ENCODE data around the gene MBNL3. TPM values are rescaled to one million over a fixed set of nuclear protein-coding genes. Genes with fewer than 3 reads are reported as not detected.

Gene MBNL3
- total RNA-seq, result 10.4 TPM

GRCh38 chrX:132488819-132489577 is at the start of gene MBNL3:
TSS of gene MBNL3 (minus strand) at chrX:132489038. CDS start at chrX:132439611, 49,427 bp downstream.
- no peaks in the 10 kb centered on the region for H3K36me3 ChIP-seq (ENCODE audit: control insufficient read depth in 3 of 3, insufficient read depth in 3 of 3, low read length in 3 of 3)

GRCh38 chrX:132533409-132533808 is 44.6 kb upstream of the MBNL3 start:
- Histone ChIP-seq H3K4me3 (ENCODE audit: low read length in 3 of 3) (no peak overlapping the region), H3K9ac (ENCODE audit: low read depth in 1 of 3, low read length in 3 of 3) (no peak overlapping the region), H3K36me3 (ENCODE audit: control insufficient read depth in 3 of 3, insufficient read depth in 3 of 3, low read length in 3 of 3) (no peaks in the 10 kb centered on the region), H3K4me1 (ENCODE audit: control insufficient read depth in 3 of 3, insufficient read depth in 3 of 3, low read length in 3 of 3) (no peaks in the 10 kb centered on the region), H3K9me3 (ENCODE audit: control insufficient read depth in 3 of 3, low read length in 3 of 3) (no peaks in the 10 kb centered on the region), H3K27me3 (ENCODE audit: control insufficient read depth in 3 of 3, insufficient read depth in 3 of 3, low read length in 3 of 3) (peaks cover 0 to 5% (median 0%) of the 10 kb centered on the region in 3 donors), H3K27ac (ENCODE audit: low read depth, low read length) (no peak overlapping the region)

More at GRCh38 chrX:132488819-132489577, at the start of gene MBNL3:
- H3K4me1 ChIP-seq (ENCODE audit: control insufficient read depth in 3 of 3, insufficient read depth in 3 of 3, low read length in 3 of 3), result peaks cover 0 to 4% (median 0%) of the 10 kb centered on the region in 3 donors
- H3K27ac ChIP-seq (ENCODE audit: low read depth, low read length), result peak within 1 kb of the TSS; percentile 50
- H3K4me3 ChIP-seq (ENCODE audit: low read length in 3 of 3), result peak within 1 kb of the TSS; percentile 56 to 65 (median 60)
- H3K27me3 ChIP-seq (ENCODE audit: control insufficient read depth in 3 of 3, insufficient read depth in 3 of 3, low read length in 3 of 3), result peaks cover 0 to 17% (median 0%) of the 10 kb centered on the region in 3 donors
- H3K9me3 ChIP-seq (ENCODE audit: control insufficient read depth in 3 of 3, low read length in 3 of 3), result no peaks in the 10 kb centered on the region
- H3K9ac ChIP-seq (ENCODE audit: low read depth in 1 of 3, low read length in 3 of 3), result peak within 1 kb of the TSS; percentile 54 to 71 (median 65)

GRCh38 chrX:132532913-132533312 is 44.1 kb upstream of the MBNL3 start:
- H3K4me1 ChIP-seq (ENCODE audit: control insufficient read depth in 3 of 3, insufficient read depth in 3 of 3, low read length in 3 of 3), result no peaks in the 10 kb centered on the region
- peaks cover 0 to 5% (median 0%) of the 10 kb centered on the region in 3 donors for H3K27me3 ChIP-seq (ENCODE audit: control insufficient read depth in 3 of 3, insufficient read depth in 3 of 3, low read length in 3 of 3)
- no peaks in the 10 kb centered on the region for H3K36me3 ChIP-seq (ENCODE audit: control insufficient read depth in 3 of 3, insufficient read depth in 3 of 3, low read length in 3 of 3)
- H3K27ac ChIP-seq (ENCODE audit: low read depth, low read length), result no peak overlapping the region
- H3K9ac ChIP-seq (ENCODE audit: low read depth in 1 of 3, low read length in 3 of 3), result no peak overlapping the region
- no peaks in the 10 kb centered on the region for H3K9me3 ChIP-seq (ENCODE audit: control insufficient read depth in 3 of 3, low read length in 3 of 3)
- H3K4me3 ChIP-seq (ENCODE audit: low read length in 3 of 3), result no peak overlapping the region

- Histone ChIP-seq H3K9ac (ENCODE audit: low read depth in 1 of 3, low read length in 3 of 3) (no peak overlapping the region), H3K4me3 (ENCODE audit: low read length in 3 of 3) (no peak overlapping the region), H3K27me3 (ENCODE audit: control insufficient read depth in 3 of 3, insufficient read depth in 3 of 3, low read length in 3 of 3) (peaks cover 0 to 5% (median 0%) of the 10 kb centered on the region in 3 donors), H3K9me3 (ENCODE audit: control insufficient read depth in 3 of 3, low read length in 3 of 3) (no peaks in the 10 kb centered on the region), H3K27ac (ENCODE audit: low read depth, low read length) (no peak overlapping the region), H3K36me3 (ENCODE audit: control insufficient read depth in 3 of 3, insufficient read depth in 3 of 3, low read length in 3 of 3) (no peaks in the 10 kb centered on the region), H3K4me1 (ENCODE audit: control insufficient read depth in 3 of 3, insufficient read depth in 3 of 3, low read length in 3 of 3) (no peaks in the 10 kb centered on the region)
Measured at GRCh38 chrX:132532097-132532496, 43.3 kb upstream of the MBNL3 start.

GRCh38 chrX:132520792-132521191 is 32.0 kb upstream of the MBNL3 start:
- no peak overlapping the region for H3K27ac ChIP-seq (ENCODE audit: low read depth, low read length)
- no peak overlapping the region for H3K9ac ChIP-seq (ENCODE audit: low read depth in 1 of 3, low read length in 3 of 3)
- H3K9me3 ChIP-seq (ENCODE audit: control insufficient read depth in 3 of 3, low read length in 3 of 3), result no peaks in the 10 kb centered on the region
- H3K4me1 ChIP-seq (ENCODE audit: control insufficient read depth in 3 of 3, insufficient read depth in 3 of 3, low read length in 3 of 3), result no peaks in the 10 kb centered on the region
- H3K36me3 ChIP-seq (ENCODE audit: control insufficient read depth in 3 of 3, insufficient read depth in 3 of 3, low read length in 3 of 3), result no peaks in the 10 kb centered on the region
- H3K27me3 ChIP-seq (ENCODE audit: control insufficient read depth in 3 of 3, insufficient read depth in 3 of 3, low read length in 3 of 3), result no peaks in the 10 kb centered on the region
- H3K4me3 ChIP-seq (ENCODE audit: low read length in 3 of 3), result no peak overlapping the region

- Histone ChIP-seq H3K9ac (ENCODE audit: low read depth in 1 of 3, low read length in 3 of 3) (no peak overlapping the region), H3K36me3 (ENCODE audit: control insufficient read depth in 3 of 3, insufficient read depth in 3 of 3, low read length in 3 of 3) (no peaks in the 10 kb centered on the region), H3K27ac (ENCODE audit: low read depth, low read length) (no peak overlapping the region), H3K4me3 (ENCODE audit: low read length in 3 of 3) (no peak overlapping the region), H3K9me3 (ENCODE audit: control insufficient read depth in 3 of 3, low read length in 3 of 3) (no peaks in the 10 kb centered on the region), H3K27me3 (ENCODE audit: control insufficient read depth in 3 of 3, insufficient read depth in 3 of 3, low read length in 3 of 3) (no peaks in the 10 kb centered on the region), H3K4me1 (ENCODE audit: control insufficient read depth in 3 of 3, insufficient read depth in 3 of 3, low read length in 3 of 3) (no peaks in the 10 kb centered on the region)
Measured at GRCh38 chrX:132520213-132520612, 31.4 kb upstream of the MBNL3 start.

- no peak overlapping the region for H3K9ac ChIP-seq (ENCODE audit: low read depth in 1 of 3, low read length in 3 of 3)
- H3K27me3 ChIP-seq (ENCODE audit: control insufficient read depth in 3 of 3, insufficient read depth in 3 of 3, low read length in 3 of 3), result no peaks in the 10 kb centered on the region
- no peaks in the 10 kb centered on the region for H3K4me1 ChIP-seq (ENCODE audit: control insufficient read depth in 3 of 3, insufficient read depth in 3 of 3, low read length in 3 of 3)
- no peaks in the 10 kb centered on the region for H3K36me3 ChIP-seq (ENCODE audit: control insufficient read depth in 3 of 3, insufficient read depth in 3 of 3, low read length in 3 of 3)
- no peak overlapping the region for H3K4me3 ChIP-seq (ENCODE audit: low read length in 3 of 3)
- H3K27ac ChIP-seq (ENCODE audit: low read depth, low read length), result no peak overlapping the region
- no peaks in the 10 kb centered on the region for H3K9me3 ChIP-seq (ENCODE audit: control insufficient read depth in 3 of 3, low read length in 3 of 3)
Measured at GRCh38 chrX:132518401-132518800, 29.6 kb upstream of the MBNL3 start.

GRCh38 chrX:132508834-132509233 is 20.0 kb upstream of the MBNL3 start:
- no peaks in the 10 kb centered on the region for H3K9me3 ChIP-seq (ENCODE audit: control insufficient read depth in 3 of 3, low read length in 3 of 3)
- H3K27ac ChIP-seq (ENCODE audit: low read depth, low read length), result no peak overlapping the region
- no peak overlapping the region for H3K9ac ChIP-seq (ENCODE audit: low read depth in 1 of 3, low read length in 3 of 3)
- no peaks in the 10 kb centered on the region for H3K4me1 ChIP-seq (ENCODE audit: control insufficient read depth in 3 of 3, insufficient read depth in 3 of 3, low read length in 3 of 3)
- no peaks in the 10 kb centered on the region for H3K36me3 ChIP-seq (ENCODE audit: control insufficient read depth in 3 of 3, insufficient read depth in 3 of 3, low read length in 3 of 3)
- no peak overlapping the region for H3K4me3 ChIP-seq (ENCODE audit: low read length in 3 of 3)
- peaks cover 0 to 3% (median 0%) of the 10 kb centered on the region in 3 donors for H3K27me3 ChIP-seq (ENCODE audit: control insufficient read depth in 3 of 3, insufficient read depth in 3 of 3, low read length in 3 of 3)

GRCh38 chrX:132505116-132505515 is 16.3 kb upstream of the MBNL3 start:
- Histone ChIP-seq H3K9ac (ENCODE audit: low read depth in 1 of 3, low read length in 3 of 3) (no peak overlapping the region), H3K4me1 (ENCODE audit: control insufficient read depth in 3 of 3, insufficient read depth in 3 of 3, low read length in 3 of 3) (no peaks in the 10 kb centered on the region), H3K27me3 (ENCODE audit: control insufficient read depth in 3 of 3, insufficient read depth in 3 of 3, low read length in 3 of 3) (peaks cover 0 to 3% (median 0%) of the 10 kb centered on the region in 3 donors), H3K4me3 (ENCODE audit: low read length in 3 of 3) (no peak overlapping the region), H3K9me3 (ENCODE audit: control insufficient read depth in 3 of 3, low read length in 3 of 3) (no peaks in the 10 kb centered on the region), H3K36me3 (ENCODE audit: control insufficient read depth in 3 of 3, insufficient read depth in 3 of 3, low read length in 3 of 3) (no peaks in the 10 kb centered on the region), H3K27ac (ENCODE audit: low read depth, low read length) (no peak overlapping the region)

GRCh38 chrX:132504417-132504816 is 15.6 kb upstream of the MBNL3 start:
- Histone ChIP-seq H3K4me1 (ENCODE audit: control insufficient read depth in 3 of 3, insufficient read depth in 3 of 3, low read length in 3 of 3) (no peaks in the 10 kb centered on the region), H3K9ac (ENCODE audit: low read depth in 1 of 3, low read length in 3 of 3) (no peak overlapping the region), H3K9me3 (ENCODE audit: control insufficient read depth in 3 of 3, low read length in 3 of 3) (no peaks in the 10 kb centered on the region), H3K36me3 (ENCODE audit: control insufficient read depth in 3 of 3, insufficient read depth in 3 of 3, low read length in 3 of 3) (no peaks in the 10 kb centered on the region), H3K27me3 (ENCODE audit: control insufficient read depth in 3 of 3, insufficient read depth in 3 of 3, low read length in 3 of 3) (peaks cover 0 to 3% (median 0%) of the 10 kb centered on the region in 3 donors), H3K27ac (ENCODE audit: low read depth, low read length) (no peak overlapping the region), H3K4me3 (ENCODE audit: low read length in 3 of 3) (no peak overlapping the region)
